ENCODE results near the gene ATMIN.

The ATMIN gene

DNA sequence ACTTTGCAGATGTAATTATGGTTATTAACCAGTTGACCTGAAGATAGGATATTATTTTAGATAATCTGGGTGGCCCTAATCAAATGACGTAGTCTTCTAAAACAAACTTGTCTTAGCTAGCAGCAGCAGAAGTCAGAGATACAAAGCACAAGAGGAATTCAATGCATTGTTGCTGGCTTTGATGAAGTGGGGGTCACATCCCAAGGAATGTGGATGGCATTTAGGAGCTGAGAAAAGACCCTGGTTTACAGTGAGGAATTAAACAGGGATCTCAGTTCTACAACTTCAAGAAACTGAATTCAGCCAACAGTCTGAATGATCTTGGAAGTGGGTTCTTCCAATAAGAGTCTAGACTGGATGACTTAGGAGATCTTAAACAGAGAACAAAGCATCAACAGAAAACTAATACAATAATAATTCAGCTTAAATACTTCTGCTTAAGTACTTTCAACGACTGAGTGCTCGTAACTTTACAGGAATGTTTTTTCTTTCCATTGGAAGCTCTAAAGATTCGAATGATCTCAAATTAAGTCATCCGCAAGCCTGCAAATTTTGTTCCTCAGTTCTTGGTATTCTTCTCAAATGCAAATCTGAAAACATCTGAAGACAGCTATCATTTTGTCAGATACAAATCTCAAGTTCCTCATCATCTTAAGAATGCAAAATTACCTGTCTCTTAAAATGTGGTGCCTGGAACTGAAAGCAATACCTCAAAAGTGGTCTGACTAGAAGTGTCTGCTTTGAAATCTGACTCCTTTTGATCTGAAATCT, 38.1 kb downstream of the ATMIN start:
- no peak for DNase-seq

DNA sequence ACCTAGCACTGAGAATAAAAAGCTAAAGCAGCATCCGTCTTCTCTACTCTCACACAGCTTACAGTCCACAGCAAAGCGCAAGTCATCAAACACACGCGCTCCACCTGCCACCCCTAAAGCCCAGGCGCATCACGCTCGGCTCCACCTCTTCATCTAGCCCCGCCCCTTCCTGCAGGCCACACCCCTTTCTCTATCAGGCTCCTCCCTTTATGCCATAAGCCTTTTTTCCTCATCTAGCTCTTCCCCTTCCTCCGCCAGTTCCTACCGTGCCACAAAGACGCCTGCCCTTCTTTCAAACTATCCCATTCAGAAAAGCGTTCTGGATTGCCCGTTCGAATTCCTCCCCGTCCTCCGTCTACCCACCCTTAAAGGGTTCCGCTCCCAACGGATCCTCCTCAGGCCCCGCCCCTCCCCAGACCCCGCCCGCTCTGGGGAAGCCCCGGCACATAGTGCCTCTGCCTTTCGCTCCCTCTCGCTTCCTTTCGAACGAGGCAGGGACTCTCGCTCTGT, 41.0 kb downstream of the ATMIN start:
- DNase-seq: peak; percentile 91

GRCh38 chr16:81077076-81077940, 41.7 kb downstream of the ATMIN start, which contains the start of gene C16orf46:
Gene C16orf46 (minus strand): TSS chr16:81077238. CDS start chr16:81063955, 13,283 bp downstream.
- DNase-seq: peak; percentile 95

DNA sequence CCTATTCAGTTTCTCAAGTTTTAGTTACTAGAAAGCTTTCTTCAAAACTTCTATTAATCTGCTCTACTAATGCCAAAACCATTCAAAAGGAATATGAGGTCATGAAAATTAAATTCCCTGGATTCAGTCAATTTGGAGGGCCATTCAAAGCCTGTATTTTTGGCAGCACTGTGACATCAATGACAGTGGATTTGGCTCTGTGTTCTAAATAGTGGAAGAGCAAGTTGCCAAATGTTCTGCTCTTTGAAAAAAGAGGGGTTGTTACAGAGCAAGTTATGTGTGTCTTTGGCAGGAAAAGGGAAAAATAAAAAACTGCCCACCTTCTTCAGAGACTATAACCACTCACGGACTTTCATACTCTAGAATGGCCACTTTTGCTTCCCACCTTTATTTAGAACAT, 44.6 kb downstream of the ATMIN start:
- DNase-seq: no peak

DNA sequence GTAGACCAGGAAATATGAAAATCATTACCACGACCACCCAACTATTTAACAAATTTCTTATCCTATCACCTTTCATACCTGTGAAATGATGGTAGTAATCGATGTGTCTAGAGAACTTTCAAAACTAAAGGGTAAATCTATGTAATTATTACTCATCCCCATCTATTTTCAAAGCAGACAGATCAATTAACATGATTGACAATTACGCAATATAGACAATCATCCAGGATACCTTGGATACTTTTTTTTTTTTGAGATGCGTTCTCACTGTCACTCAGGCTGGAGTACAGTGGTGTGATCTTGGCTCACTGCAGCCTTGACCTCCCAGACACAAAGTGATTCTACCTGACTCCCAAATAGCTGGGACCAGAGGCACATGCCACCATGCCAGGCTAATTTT, 45.4 kb downstream of the ATMIN start:
- no peak for DNase-seq

DNA sequence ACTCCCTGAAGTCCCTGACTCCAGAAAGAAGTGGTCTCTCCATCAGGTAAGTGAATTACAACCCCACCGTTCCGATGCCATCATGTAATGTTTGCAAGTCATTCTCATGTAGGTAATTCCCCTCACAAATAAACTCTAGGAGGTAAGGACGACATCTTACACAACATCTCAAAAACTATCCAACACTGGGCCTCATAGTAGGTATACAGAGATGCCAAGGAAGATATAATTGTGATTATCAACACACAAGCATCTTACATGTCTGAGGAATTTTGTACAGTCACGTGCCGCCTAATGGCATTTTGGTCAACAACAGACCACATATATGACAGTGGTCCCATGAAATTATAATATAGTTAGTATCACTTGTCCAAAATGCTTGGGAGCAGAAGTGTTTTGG, 53.2 kb downstream of the ATMIN start:
- no peak for DNase-seq

DNA sequence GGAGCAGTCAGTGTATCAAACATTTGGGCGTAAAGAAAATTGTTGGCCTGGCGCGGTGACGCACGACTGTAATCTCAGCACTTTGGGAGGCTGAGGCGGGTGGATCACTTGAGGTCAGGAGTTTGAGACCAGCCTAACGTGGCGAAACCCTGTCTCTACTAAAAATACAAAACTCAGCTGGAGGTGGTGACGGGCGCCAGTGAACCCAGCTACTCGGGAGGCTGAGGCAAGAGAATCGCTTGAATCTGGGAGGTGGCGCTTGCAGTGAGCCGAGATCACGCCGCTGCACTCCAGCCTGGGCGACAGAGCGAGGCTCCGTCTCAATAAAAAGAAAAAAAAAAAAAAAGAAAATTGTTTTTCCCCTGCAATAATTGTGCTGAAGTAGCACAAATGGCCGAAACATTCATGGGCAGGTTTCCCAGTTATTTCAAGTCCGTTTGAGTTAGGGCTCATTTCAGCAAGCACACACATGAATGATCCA, 59.2 kb downstream of the ATMIN start:
- no peak for DNase-seq

DNA sequence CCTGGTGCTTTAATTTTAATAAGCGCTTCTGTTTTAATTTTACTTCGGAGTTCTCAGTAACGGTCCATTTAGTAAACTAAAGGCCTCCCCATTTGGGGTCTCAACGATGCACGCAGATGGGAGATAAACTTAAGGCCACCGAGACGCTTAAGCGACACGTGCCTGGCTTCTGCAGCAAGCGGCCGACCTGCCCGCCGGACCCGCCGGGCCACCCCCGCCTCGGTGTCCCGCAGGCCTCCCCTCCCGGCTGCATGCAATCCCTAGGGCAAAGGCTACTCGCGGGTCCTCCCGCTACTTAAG, 60.0 kb downstream of the ATMIN start:
- DNase-seq: no peak

DNA sequence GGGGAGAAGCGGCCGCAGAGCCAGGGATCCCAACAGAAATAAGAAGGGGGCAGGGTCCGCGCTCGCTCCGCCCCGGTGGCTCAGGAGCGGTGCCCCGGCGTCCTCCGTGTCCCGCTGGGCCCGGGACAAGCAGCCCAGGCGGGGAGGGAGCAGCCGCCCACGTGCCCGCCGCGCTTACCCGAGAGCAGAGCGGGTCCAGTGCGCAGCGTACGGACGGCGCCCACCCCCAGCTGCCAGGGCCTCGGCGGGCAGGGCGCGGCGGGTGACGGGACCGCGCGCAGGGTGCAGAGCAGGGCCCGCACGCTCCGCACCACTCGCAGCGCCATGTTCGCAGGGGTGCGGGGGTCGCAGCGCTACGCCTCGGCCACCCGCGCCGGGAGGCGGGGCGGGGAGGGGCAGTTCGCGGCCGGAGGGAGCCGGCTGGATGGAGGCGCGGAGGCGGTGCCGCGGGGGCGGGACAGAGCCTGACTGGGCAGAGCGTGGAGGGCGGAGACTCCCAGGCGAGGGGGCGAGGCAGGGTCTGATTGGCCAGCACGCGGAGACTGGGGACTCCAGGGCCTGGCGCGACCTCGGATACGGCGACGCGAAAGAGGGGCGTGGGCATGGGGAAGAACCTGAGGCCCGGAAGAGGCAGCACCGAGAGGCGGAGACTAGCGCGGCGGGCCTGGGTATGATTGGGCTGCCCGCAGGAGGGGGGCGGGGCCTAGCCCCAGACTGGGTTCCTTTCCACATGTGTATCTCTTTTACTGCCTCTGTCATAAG, 60.5 kb downstream of the ATMIN start, which contains the start of gene GCSH:
Gene GCSH (minus strand): TSS at position 443 of the 762 bp plus-strand sequence. CDS start 117 bp downstream, at position 326.
- DNase-seq: peak; percentile 98

GRCh38 chr16:81096715-81097208, 61.1 kb downstream of the ATMIN start:
- DNase-seq: no peak
